Activated CD4-positive, alpha-beta T cell treated with anti-CD3 and anti-CD28 coated beads, Interleukin-2, Interleukin-4, amounts not matched to agents 100 ng/mL and 50 ng/mL, durations not matched to agents 16 hours and 8 hours (primary cell): Measurements from ENCODE around the gene CRTC3.

Experiments
- DNase-seq: peaks from one replicate; pipeline ENCODE4 v3.0.0-alpha.2; 2020; ENCODE audit warnings: low spot score

The CRTC3 gene

DNA sequence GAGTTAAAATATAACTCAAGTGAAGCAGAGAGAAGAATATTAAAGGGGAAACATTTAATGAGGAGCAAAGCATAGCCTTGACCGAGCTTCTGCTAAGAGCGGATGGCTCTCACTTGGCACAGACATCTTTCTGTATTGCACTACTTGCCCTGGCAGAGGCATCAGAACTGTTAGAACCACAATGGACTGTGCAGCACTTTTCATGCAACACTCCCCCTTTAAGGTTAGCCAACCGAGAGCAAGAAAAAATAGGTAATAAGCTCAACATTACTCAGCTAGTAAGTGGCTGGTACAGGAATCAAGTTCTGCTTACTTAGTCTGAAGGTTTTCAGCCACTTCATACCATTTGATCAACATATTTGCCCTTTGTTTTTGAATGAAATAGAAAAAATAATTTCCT is 33.7 kb downstream of the CRTC3 start:
- no peak for DNase-seq

- no peak for DNase-seq
Observed at GRCh38 chr15:90564051-90564450, 34.3 kb downstream of the CRTC3 start.

- DNase-seq: no peak
Observed at GRCh38 chr15:90564590-90564989, 34.9 kb downstream of the CRTC3 start.

GRCh38 chr15:90565866-90566265 is 36.1 kb downstream of the CRTC3 start:
- no peak for DNase-seq

DNA sequence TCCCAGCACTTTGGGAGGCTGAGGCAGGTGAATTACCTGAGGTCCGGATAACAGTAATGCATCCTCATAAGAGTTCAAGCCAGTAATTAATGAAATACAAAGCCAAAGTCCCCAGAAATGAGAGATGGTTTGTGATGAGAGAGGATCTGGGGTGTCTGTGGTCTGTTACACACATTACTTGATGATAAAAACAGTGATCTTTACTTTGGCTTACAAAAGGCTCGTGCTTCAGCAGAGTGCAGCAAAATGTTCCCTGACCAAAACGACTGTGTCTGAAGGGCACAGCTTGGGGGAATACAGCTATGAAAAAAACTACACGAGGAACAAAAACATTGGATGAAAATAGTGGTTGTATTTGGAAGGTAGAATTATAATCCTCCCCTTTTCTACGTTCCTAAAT is 40.9 kb downstream of the CRTC3 start:
- DNase-seq: no peak

GRCh38 chr15:90571063-90571541 is 41.4 kb downstream of the CRTC3 start:
- no peak for DNase-seq

- no peak for DNase-seq
Observed at GRCh38 chr15:90572893-90573292, 43.2 kb downstream of the CRTC3 start.

DNA sequence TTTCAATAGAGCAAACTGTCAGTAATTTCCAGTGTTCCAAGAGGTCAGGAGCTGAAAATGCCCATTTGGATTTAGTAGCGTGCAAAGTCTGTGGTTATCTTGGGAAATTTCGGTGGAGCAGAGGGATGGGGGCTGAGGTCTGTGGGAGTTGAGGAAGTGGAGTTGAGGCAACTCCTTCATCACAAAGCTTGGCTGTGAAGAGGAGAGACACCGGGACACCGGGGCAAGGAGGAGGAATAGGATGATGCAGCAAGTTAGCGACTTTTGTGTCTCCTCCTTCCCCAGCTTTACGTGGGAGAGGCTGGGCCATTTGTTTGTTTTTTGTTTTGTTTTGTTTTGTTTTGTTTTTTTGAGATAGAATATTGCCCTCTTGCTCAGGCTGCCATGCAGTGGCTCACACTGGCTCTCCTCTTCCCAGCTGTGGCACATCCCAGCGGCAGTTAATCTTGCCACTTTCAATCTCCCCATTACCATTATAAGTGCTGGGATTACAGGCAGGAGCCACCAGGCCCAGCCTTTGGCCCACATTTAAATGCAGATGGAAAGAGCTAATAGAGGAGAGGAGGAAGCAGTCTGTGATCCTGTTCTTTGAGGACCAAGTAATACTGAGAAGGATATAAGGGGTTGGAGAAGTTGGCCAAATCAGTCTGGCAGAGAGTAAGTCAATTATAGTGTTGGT is 47.1 kb downstream of the CRTC3 start:
- no peak for DNase-seq

DNA sequence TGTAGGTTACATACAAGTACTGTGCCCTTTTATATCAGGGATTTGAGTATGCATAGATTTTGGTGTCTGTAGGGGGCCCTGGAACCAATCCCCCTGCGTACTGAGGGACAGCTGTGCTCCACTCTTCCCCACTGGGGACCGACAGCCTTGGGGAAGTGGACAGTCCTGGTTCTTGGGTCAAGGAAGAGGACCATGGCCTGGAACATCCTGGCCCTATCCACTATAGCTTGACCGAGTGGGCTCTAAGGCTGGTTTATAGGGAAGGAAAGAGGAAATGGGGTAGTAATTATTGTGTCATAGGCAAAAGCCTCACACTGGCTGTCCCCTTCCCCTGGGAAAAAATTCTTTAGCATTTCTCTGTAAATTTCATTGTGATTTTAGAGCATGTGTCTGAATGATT is 49.5 kb downstream of the CRTC3 start:
- DNase-seq: no peak

DNA sequence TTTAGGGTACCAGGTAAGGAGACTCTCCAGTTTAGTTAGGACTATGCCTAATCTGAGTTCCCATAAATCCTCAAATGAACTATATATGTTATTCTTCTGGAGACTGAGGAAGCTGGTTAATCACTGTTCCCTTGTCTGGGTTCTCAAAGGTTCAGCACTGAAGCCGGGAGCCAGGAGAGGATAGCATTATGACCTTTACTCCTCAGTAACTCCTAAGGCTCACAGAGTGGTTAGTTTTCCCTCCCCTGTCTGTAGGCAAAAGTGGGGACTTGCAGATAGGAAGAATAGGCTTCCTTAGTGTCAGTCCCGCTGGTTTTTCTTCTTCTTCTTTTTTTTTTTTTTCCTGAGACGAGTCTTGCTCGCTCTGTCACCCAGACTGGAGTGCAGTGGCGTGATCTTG is 50.4 kb downstream of the CRTC3 start:
- DNase-seq: no peak

DNA sequence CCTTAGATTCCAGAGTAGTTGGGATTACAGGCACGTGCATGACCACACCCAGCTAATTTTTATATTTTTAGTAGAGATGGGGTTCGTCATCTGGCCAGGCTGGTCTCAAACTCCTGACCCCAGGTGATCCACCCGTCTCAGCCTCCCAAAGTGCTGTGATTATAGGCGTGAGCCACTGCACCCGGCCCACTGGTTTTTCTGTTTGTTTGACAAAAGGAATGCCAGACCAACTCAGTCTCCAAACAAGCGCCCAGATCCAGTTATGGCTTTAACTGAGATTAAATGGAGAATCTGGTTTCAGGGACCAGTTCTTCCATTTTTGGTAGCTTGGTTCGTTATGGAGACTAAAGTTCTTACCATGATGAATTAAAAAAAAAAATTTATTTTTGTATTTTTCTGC is 50.8 kb downstream of the CRTC3 start:
- no peak for DNase-seq

- DNase-seq: no peak
Observed at GRCh38 chr15:90580946-90581345, 51.2 kb downstream of the CRTC3 start.

DNA sequence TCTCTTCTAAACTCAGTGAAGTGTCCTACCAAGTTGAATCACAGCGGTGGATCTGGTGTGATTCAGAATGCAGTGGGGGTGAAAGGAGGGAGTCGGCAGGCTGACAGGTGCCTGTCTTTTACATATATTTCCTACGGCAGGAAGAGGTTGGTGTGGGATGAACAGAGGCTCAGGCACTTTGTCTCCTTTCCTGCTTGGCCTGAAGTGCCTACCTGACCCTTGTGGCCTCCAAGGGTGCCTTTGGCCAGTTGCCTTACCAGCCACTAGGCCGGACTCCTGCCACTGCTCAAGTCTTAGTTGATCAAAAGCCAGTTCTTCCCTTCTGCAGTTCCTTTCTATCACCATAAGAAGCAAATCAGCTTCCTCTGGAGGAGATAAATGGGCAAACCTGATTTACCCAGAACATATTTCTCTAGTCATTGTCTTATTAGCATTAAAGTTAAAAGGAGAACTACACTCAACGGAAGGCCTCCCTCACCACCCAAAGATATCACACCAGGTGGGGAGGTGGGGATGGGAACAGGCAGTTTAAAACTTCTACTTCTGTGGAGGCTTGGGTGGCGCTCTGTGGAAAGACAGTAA is 52.1 kb downstream of the CRTC3 start:
- DNase-seq: no peak

GRCh38 chr15:90582553-90582952 is 52.8 kb downstream of the CRTC3 start:
- no peak for DNase-seq

DNA sequence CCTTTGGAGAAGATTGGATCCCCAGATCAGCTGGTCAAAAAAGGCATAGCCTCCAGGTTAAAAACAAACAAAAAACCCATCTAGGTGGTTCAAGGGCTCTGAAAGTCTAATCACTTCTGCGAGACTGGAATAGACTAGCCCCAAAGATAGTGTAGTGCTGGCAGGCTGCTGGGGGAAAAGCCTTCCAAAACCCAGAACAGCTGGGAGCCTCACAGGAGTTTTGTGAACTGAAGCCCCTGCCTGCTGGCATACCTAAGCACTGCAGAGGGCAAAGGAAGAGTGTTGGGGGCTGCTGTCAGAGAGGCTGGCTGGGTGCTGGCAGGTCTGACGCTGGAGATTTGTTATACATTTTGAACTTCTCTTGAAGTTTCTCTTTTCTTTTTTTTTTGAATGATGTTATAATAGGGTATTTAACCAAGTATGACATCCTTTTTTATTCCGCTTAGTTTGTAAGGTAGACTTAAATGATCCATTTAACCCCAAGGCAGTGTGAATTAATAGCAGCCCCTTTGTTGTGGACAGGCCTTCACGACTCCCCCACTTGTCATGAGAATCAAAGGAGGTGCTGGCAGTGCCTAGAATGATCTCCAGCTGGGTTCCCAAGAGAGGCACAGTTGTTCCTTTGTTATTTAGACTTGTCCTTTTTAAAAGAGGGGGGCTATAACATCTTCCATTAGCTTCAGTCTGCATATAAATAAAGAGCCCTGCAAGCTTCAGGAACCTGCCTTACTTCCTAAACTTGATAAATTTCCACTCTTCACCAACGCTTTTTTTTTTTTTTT is 53.9 kb downstream of the CRTC3 start:
- DNase-seq: no peak

GRCh38 chr15:90584841-90585240 is 55.1 kb downstream of the CRTC3 start:
- no peak for DNase-seq

- DNase-seq: no peak
Observed at GRCh38 chr15:90585863-90586262, 56.1 kb downstream of the CRTC3 start.

- DNase-seq: no peak
Observed at GRCh38 chr15:90586948-90587347, 57.2 kb downstream of the CRTC3 start.

- no peak for DNase-seq
Observed at GRCh38 chr15:90588427-90588826, 58.7 kb downstream of the CRTC3 start.

- DNase-seq: no peak
Observed at GRCh38 chr15:90591524-90591923, 61.8 kb downstream of the CRTC3 start.

- no peak for DNase-seq
Observed at GRCh38 chr15:90592131-90592881, 62.6 kb downstream of the CRTC3 start.

DNA sequence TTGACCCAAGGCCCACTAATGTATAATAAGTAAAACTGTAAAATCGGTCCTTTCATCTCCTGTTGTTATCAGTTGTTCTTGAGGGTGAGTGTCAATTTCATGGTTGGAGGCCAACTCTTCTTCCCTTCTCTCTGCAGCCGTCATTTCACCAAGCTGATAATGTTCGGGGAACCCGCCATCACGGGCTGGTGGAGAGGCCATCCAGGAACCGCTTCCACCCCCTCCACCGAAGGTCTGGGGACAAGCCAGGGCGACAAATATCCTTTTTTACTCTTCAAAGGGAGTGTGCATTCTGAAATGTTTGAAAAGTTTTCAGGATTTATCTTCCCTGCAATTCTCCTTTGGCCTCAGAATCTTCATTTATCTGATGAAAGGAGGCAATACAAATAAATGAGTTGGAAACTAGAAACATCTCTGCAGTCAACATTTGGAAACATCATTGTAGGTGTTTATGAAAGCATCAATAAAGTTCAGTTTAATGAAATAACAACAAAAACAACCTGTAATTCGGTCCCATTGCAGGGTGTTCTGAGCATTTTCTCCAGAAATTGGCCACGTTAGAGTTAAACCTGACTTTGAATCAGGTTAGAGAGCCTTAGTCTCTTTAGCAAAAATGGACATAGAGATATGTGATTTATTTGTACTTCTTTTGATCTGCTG is 63.9 kb downstream of the CRTC3 start:
- DNase-seq: no peak
